T-helper 22 cell (primary cell): ENCODE measurements around the gene PARP15.
"Not testable (repeated sequence)": the region's sequence is repeated elsewhere in the genome, so short reads cannot be mapped to it uniquely, and the experiment has no call there.

Source experiments
- DNase-seq: peaks from one replicate; pipeline ENCODE4 v3.0.0-alpha.2; 2020; ENCODE audit warnings: low read depth

The PARP15 gene

GRCh38 chr3:122619040-122619439, 41.6 kb downstream of the PARP15 start:
- no peak for DNase-seq

- DNase-seq = no peak
These were observed 42.9 kb downstream of the PARP15 start for GRCh38 chr3:122620399-122620798.

GRCh38 chr3:122621112-122621511, 43.7 kb downstream of the PARP15 start:
- no peak for DNase-seq

GRCh38 chr3:122623031-122623829, 45.8 kb downstream of the PARP15 start:
- no peak for DNase-seq

- no peak for DNase-seq
These were observed 49.2 kb downstream of the PARP15 start for GRCh38 chr3:122626515-122627180.

GRCh38 chr3:122627301-122627700, 49.9 kb downstream of the PARP15 start:
- no peak for DNase-seq

GRCh38 chr3:122628567-122628966, 51.1 kb downstream of the PARP15 start:
- no peak for DNase-seq

- DNase-seq = no peak
These were observed 52.3 kb downstream of the PARP15 start for GRCh38 chr3:122629763-122630162.

- no peak for DNase-seq
These were observed 58.3 kb downstream of the PARP15 start for GRCh38 chr3:122635789-122636188.

GRCh38 chr3:122636697-122637096, 59.2 kb downstream of the PARP15 start:
- no peak for DNase-seq

- DNase-seq = no peak
These were observed 63.1 kb downstream of the PARP15 start for GRCh38 chr3:122640437-122640999.

- no peak for DNase-seq
These were observed 65.5 kb downstream of the PARP15 start for GRCh38 chr3:122642935-122643334.

- no peak for DNase-seq
These were observed 68.9 kb downstream of the PARP15 start for GRCh38 chr3:122646146-122646988.

- DNase-seq = not testable (repeated sequence)
These were observed 73.9 kb downstream of the PARP15 start for GRCh38 chr3:122651233-122651907.

GRCh38 chr3:122651962-122652361, 74.5 kb downstream of the PARP15 start:
- DNase-seq = not testable (repeated sequence)

- not testable (repeated sequence) for DNase-seq
These were observed 80.9 kb downstream of the PARP15 start for GRCh38 chr3:122658336-122658735.

GRCh38 chr3:122660297-122660974, 83.0 kb downstream of the PARP15 start:
- no peak for DNase-seq

- no peak for DNase-seq
These were observed 84.2 kb downstream of the PARP15 start for GRCh38 chr3:122661633-122662032.

- no peak for DNase-seq
These were observed 85.1 kb downstream of the PARP15 start for GRCh38 chr3:122662505-122662904.

- DNase-seq = no peak
These were observed 87.9 kb downstream of the PARP15 start for GRCh38 chr3:122665226-122665786.

GRCh38 chr3:122665881-122666280, 88.4 kb downstream of the PARP15 start:
- no peak for DNase-seq
